DMS153 treated with DMSO at 0.1 percent for 48 hours (cell line): Measurements from ENCODE around the gene CACTIN.
"Not testable (repeated sequence)": the region's sequence is repeated elsewhere in the genome, so short reads cannot be mapped to it uniquely, and the experiment has no call there.

Source experiments
- DNase-seq: peaks from one replicate; lab custom pipeline; 2025; ENCODE audit not compliant: unreplicated experiment; lab: John Stamatoyannopoulos, UW

Gene CACTIN

DNA sequence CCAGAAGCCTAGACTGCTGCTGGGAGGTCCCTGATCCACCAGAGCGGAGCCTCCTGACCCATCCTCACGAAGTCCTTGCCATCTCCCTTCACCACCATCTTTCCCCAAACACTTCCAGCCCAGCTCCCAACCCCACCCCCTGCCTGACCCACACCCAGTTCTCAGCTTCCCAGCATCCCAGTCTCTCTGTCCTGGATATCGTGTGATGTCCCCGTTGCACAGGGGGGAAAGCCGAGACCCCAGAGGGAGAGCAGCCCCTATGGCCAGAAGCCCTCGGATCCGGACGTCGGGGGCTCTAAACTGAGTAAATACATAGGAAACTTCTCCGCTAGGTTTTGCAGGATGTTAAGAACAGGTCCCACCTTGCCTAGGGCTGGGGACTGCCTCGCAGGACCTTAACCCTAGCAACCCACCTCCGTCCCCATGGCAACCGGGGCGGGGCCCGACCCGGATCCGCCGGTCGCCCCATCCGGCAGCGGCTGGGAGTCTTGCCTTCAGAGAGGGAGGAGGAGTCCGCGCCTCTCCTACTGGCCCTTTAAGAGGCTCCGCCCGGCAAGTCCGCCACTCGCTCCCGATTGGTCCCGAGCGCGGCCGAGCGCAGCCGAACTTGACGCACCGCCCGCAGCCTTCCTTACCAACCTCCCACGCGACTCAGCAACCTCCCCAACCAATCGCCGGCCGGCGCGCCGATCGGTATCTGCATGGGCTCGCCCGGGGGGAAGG is 54.3 kb downstream of the CACTIN start:
- DNase-seq: peak; percentile 98

DNA sequence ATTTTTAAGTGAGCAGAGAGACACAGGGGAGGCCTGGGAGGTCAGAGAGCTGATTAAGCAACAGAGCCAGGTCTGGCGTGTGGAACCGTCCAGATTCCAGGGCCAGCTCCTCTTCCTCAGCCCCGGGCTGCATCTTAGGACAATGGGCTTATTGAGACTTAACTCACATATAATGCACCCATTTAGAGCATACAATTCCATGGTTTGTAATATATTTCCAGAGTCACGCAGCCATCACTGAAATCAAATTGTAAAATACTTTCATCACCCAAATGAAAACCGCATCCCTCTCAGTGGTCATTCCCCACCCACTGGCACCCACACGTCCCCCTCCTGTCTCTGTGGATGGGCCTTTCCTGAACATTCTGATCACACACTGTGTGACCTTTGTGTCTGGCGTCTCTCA is 56.0 kb downstream of the CACTIN start:
- no peak for DNase-seq

DNA sequence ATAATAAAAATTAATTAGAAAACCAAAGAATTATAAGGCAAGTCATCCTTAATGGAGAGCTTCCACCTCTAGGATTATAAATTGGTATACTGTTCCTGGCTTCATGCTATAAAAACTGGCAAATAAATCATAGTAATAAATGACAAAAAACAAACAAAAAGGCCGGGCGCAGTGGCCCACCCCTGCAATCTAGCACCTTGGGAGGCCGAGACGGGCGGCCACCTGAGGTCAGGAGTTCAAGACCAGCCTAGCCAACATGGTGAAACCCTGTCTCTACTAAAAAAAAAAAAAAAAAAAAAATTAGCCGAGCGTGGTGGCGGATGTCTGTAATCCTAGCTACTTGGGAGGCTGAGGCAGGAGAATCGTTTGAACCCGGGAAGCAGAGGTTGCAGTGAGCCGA is 56.5 kb downstream of the CACTIN start:
- not testable (repeated sequence) for DNase-seq

DNA sequence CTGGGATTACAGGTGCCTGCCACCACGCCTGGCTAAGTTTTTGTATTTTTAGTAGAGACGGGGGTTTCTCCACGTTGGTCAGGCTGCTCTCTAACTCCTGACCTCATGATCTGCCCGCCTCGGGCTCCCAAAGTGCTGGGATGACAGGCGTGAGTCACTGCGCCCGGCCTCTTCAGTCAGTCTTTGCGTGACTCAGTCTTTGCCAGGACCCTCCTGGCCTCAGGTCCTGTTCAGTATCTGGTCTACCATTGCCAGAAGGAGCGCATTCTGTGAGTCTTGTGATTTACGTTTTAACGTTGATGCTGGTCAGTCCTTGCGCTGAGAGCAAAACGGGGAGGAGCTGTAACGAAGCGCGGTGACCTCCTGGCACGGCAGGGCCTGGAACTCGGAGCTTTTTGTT is 61.5 kb downstream of the CACTIN start:
- DNase-seq: no peak

DNA sequence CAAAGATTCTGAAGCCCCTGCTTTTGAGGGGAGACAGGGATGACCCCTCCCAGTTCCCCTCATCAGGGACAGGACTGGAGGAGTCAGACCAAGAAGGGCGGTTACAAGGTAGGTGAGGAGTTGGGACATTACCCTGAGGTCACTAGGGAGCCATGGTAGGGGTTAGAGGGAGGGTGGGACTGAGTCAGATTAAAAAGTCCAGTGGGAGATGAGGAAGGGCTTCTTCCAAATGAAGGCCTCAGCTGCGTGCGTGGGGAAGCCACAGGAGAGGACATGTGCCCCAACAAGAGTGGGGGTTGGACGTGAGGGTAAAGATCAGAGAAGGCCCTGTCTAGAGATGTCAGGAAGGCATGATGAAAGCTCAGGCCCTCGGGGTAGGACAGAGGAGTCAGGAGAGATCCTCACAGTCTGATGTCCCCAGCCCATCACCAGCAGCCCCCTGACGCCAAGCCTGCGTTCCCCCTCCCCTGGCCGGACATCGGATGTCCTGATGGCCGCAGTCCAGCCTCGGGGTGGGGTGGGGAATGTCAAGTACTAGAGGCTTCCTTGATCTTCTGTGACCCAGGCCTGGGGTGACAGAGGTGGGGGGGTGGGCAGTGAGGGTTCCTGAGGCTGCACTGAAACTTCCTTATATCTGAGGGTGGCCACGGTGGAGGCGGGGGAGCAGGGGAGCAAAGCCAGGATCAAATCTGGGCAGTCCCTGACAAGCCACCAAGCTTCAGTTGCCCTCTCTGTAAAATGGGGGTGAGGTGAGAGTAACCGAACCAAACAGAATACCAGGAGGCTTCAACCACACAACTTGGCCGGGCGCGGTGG is 62.7 kb downstream of the CACTIN start:
- no peak for DNase-seq
